ENCODE results near the gene GLI3. TPM values are rescaled to one million over a fixed set of nuclear protein-coding genes. Genes with fewer than 3 reads are reported as not detected.

GLI3 gene
- total and polyA plus RNA-seq, 2 experiments from 2014 or later: 4.0 to 5.2 TPM

GRCh38 chr7:42090056-42090455 lies 147.0 kb downstream of the GLI3 start:
- no peak for TF ChIP-seq EZH2 (IDR thresholded peaks at IDR 0.05; ENCODE audit: insufficient read depth, poor library complexity, severe bottlenecking)
- no peak for TF ChIP-seq EZH2phosphoT487 (IDR thresholded peaks at IDR 0.05; ENCODE audit: insufficient read depth, low read depth)
- Histone ChIP-seq H3K79me2 (ENCODE audit: insufficient read depth) (peaks cover 14% of the 10 kb centered on the region; the same call in 1 of the 2 replicates), H4K20me1 (ENCODE audit: insufficient read depth) (no peaks in the 10 kb centered on the region), H3K36me3 (ENCODE audit: low read depth) (no peaks in the 10 kb centered on the region), H3K4me2 (ENCODE audit: unreplicated experiment) (no peak overlapping the region), H3K4me3 (no peak overlapping the region), H3K9me3 (ENCODE audit: low read depth) (no peaks in the 10 kb centered on the region), H3F3A (ENCODE audit: insufficient read depth) (no peaks in the 10 kb centered on the region), H3K27ac (no peak overlapping the region), H3K9ac (no peak overlapping the region), H3K27me3 (replicated peaks; ENCODE audit: insufficient read depth) (no peaks in the 10 kb centered on the region), H3K4me1 (ENCODE audit: insufficient read depth) (no peaks in the 10 kb centered on the region), H3K9me2 (ENCODE audit: insufficient read depth) (no peaks in the 10 kb centered on the region), H2AFZ (no peak overlapping the region)
- no peak for DNase-seq
- WGBS, 2 experiments (ENCODE audit: low coverage in 1 of 2, low lambda C conversion rate in 2 of 2, missing lambda C conversion rate in 2 of 2): 80 to 83% methylated on average over 2 of the region's 2 CpGs
- in situ Hi-C loops (cut with MboI): no loop called here

GRCh38 chr7:42087616-42088015 lies 149.4 kb downstream of the GLI3 start:
- H4K20me1 ChIP-seq (ENCODE audit: insufficient read depth): no peaks in the 10 kb centered on the region
- no peaks in the 10 kb centered on the region for H3K9me3 ChIP-seq (ENCODE audit: low read depth)
- H3K27ac ChIP-seq: no peak overlapping the region
- no peak overlapping the region for H2AFZ ChIP-seq
- H3K36me3 ChIP-seq (ENCODE audit: low read depth): no peaks in the 10 kb centered on the region
- H3K9ac ChIP-seq: no peak overlapping the region
- no peak overlapping the region for H3K4me3 ChIP-seq
- in situ Hi-C loops (cut with MboI): no loop called here
- H3K4me1 ChIP-seq (ENCODE audit: insufficient read depth): no peaks in the 10 kb centered on the region
- TF ChIP-seq EZH2phosphoT487 (IDR thresholded peaks at IDR 0.05; ENCODE audit: insufficient read depth, low read depth) (no peak), EZH2 (IDR thresholded peaks at IDR 0.05; ENCODE audit: insufficient read depth, poor library complexity, severe bottlenecking) (no peak)
- no peaks in the 10 kb centered on the region for H3K27me3 ChIP-seq (replicated peaks; ENCODE audit: insufficient read depth)
- WGBS, 2 experiments (ENCODE audit: low coverage in 1 of 2, low lambda C conversion rate in 2 of 2, missing lambda C conversion rate in 2 of 2): 65 to 70% methylated on average over 2 of the region's 2 CpGs
- no peak for DNase-seq
- no peaks in the 10 kb centered on the region for H3F3A ChIP-seq (ENCODE audit: insufficient read depth)
- H3K79me2 ChIP-seq (ENCODE audit: insufficient read depth): peaks cover 14% of the 10 kb centered on the region; the same call in 1 of the 2 replicates
- H3K4me2 ChIP-seq (ENCODE audit: unreplicated experiment): no peak overlapping the region
- no peaks in the 10 kb centered on the region for H3K9me2 ChIP-seq (ENCODE audit: insufficient read depth)

GRCh38 chr7:42085531-42085930 lies 151.5 kb downstream of the GLI3 start:
- 0 out of 2 replicates have a peak, but pooled peaks cover 9% of the 10 kb centered on the region for H3K79me2 ChIP-seq (ENCODE audit: insufficient read depth)
- no peak overlapping the region for H3K4me2 ChIP-seq (ENCODE audit: unreplicated experiment)
- DNase-seq: no peak
- H4K20me1 ChIP-seq (ENCODE audit: insufficient read depth): no peaks in the 10 kb centered on the region
- H3K9me3 ChIP-seq (ENCODE audit: low read depth): no peaks in the 10 kb centered on the region
- no peaks in the 10 kb centered on the region for H3K36me3 ChIP-seq (ENCODE audit: low read depth)
- no peak overlapping the region for H2AFZ ChIP-seq
- H3F3A ChIP-seq (ENCODE audit: insufficient read depth): no peaks in the 10 kb centered on the region
- in situ Hi-C loops (cut with MboI): no loop called here
- no peak for TF ChIP-seq EZH2phosphoT487 (IDR thresholded peaks at IDR 0.05; ENCODE audit: insufficient read depth, low read depth)
- no peak for TF ChIP-seq EZH2 (IDR thresholded peaks at IDR 0.05; ENCODE audit: insufficient read depth, poor library complexity, severe bottlenecking)
- H3K9ac ChIP-seq: no peak overlapping the region
- WGBS, 2 experiments (ENCODE audit: low coverage in 1 of 2, low lambda C conversion rate in 2 of 2, missing lambda C conversion rate in 2 of 2): 33 to 36% methylated on average over 3 of the region's 3 CpGs
- H3K4me1 ChIP-seq (ENCODE audit: insufficient read depth): no peaks in the 10 kb centered on the region
- H3K27ac ChIP-seq: no peak overlapping the region
- H3K4me3 ChIP-seq: no peak overlapping the region
- no peaks in the 10 kb centered on the region for H3K9me2 ChIP-seq (ENCODE audit: insufficient read depth)
- no peaks in the 10 kb centered on the region for H3K27me3 ChIP-seq (replicated peaks; ENCODE audit: insufficient read depth)

DNA sequence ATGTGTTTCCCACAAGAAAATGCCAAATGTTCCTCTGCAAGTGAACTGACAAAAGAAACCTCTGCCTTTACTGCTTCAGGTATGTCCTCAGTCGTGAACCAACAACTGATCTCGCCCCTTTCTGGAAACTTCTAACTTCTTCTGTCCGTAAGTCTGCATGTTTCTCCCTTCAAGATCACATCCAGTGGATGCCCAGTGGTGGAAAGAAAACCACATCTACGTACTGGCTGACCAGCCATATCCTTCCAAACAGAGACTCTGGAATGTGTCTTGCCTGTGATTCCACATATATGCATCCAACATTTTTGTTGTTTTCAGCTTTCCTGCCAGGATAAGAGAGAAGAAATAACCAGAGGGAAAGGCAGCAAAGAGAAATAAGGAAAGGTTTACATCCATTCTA lies 152.7 kb downstream of the GLI3 start:
- H3K4me2 ChIP-seq (ENCODE audit: unreplicated experiment): no peak overlapping the region
- H3K27ac ChIP-seq: no peak overlapping the region
- H3K4me1 ChIP-seq (ENCODE audit: insufficient read depth): no peaks in the 10 kb centered on the region
- in situ Hi-C loops (cut with MboI): no loop called here
- no peaks in the 10 kb centered on the region for H3K36me3 ChIP-seq (ENCODE audit: low read depth)
- H3K9me3 ChIP-seq (ENCODE audit: low read depth): no peaks in the 10 kb centered on the region
- H3K4me3 ChIP-seq: no peak overlapping the region
- no peak for DNase-seq
- H3F3A ChIP-seq (ENCODE audit: insufficient read depth): no peaks in the 10 kb centered on the region
- TF ChIP-seq EZH2 (IDR thresholded peaks at IDR 0.05; ENCODE audit: insufficient read depth, poor library complexity, severe bottlenecking): no peak
- TF ChIP-seq EZH2phosphoT487 (IDR thresholded peaks at IDR 0.05; ENCODE audit: insufficient read depth, low read depth): no peak
- H4K20me1 ChIP-seq (ENCODE audit: insufficient read depth): no peaks in the 10 kb centered on the region
- no peaks in the 10 kb centered on the region for H3K9me2 ChIP-seq (ENCODE audit: insufficient read depth)
- no peak overlapping the region for H3K9ac ChIP-seq
- WGBS, 2 experiments (ENCODE audit: low coverage in 1 of 2, low lambda C conversion rate in 2 of 2, missing lambda C conversion rate in 2 of 2): 96% methylated on average over 4 of the region's 4 CpGs
- H2AFZ ChIP-seq: no peak overlapping the region
- no peaks in the 10 kb centered on the region for H3K27me3 ChIP-seq (replicated peaks; ENCODE audit: insufficient read depth)
- no peaks in the 10 kb centered on the region for H3K79me2 ChIP-seq (ENCODE audit: insufficient read depth)

DNA sequence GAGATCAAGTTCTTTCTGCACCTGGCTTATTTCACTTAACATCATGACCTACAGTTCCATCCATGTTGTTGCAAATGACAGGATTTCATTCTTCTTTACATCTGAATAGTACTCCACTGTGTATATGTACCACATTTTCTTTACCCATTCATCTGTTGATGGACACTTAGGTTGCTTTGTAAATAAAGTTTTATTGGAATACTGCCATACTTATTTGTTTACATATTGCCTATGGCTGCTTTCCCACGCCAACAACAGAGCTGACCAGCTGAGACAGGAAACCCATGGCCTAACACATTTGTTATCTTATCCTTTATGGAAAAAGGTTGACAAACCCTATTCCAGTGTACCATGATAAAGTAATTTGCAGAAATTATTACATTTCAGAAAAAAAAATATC lies 153.7 kb downstream of the GLI3 start:
- 97 to 100% methylated on average over 1 of the region's 1 CpG for WGBS, 2 experiments (ENCODE audit: low coverage in 1 of 2, low lambda C conversion rate in 2 of 2, missing lambda C conversion rate in 2 of 2)
- Histone ChIP-seq H3F3A (ENCODE audit: insufficient read depth) (no peaks in the 10 kb centered on the region), H3K27ac (no peak overlapping the region), H3K36me3 (ENCODE audit: low read depth) (no peaks in the 10 kb centered on the region), H3K9me2 (ENCODE audit: insufficient read depth) (no peaks in the 10 kb centered on the region), H3K27me3 (replicated peaks; ENCODE audit: insufficient read depth) (no peaks in the 10 kb centered on the region), H2AFZ (no peak overlapping the region), H3K4me3 (no peak overlapping the region), H3K4me2 (ENCODE audit: unreplicated experiment) (no peak overlapping the region), H3K9ac (no peak overlapping the region), H3K4me1 (ENCODE audit: insufficient read depth) (no peaks in the 10 kb centered on the region), H4K20me1 (ENCODE audit: insufficient read depth) (no peaks in the 10 kb centered on the region), H3K79me2 (ENCODE audit: insufficient read depth) (no peaks in the 10 kb centered on the region), H3K9me3 (ENCODE audit: low read depth) (no peaks in the 10 kb centered on the region)
- in situ Hi-C loops (cut with MboI): no loop called here
- TF ChIP-seq EZH2phosphoT487 (IDR thresholded peaks at IDR 0.05; ENCODE audit: insufficient read depth, low read depth): no peak
- TF ChIP-seq EZH2 (IDR thresholded peaks at IDR 0.05; ENCODE audit: insufficient read depth, poor library complexity, severe bottlenecking): no peak
- no peak for DNase-seq

All from GM23248 (cell line).